Stimulated activated effector memory CD8-positive, alpha-beta T cell treated with anti-CD3 and anti-CD28 coated beads, Interleukin-12 subunit alpha, Interleukin-12 subunit beta, amount 100 ng/mL, for 72 hours (primary cell): Measurements from ENCODE around the gene RHOT2.

Experiments used
- ATAC-seq: fragments of 150-1000 bp; cut with Tn5 transposase; 2 replicates; pipeline ENCODE4 v1.10.0; 2021
- DNase-seq, 2 donors: peaks; one replicate each; pipeline ENCODE4 v3.0.0; 2021 to 2022; ENCODE audit warnings: low spot score in 2 of 2
- H3K27ac Mint-ChIP-seq: one replicate; pipeline ENCODE4 v1.8.0; 2022; ENCODE audit warnings: mild to moderate bottlenecking, mixed read lengths
- H3K36me3 Mint-ChIP-seq: one replicate; pipeline ENCODE4 v1.8.0; 2022; ENCODE audit warnings: mild to moderate bottlenecking, mixed read lengths
- H3K4me1 Mint-ChIP-seq: one replicate; pipeline ENCODE4 v1.8.0; 2022; ENCODE audit warnings: mixed read lengths
- H3K4me3 Mint-ChIP-seq: one replicate; pipeline ENCODE4 v1.8.0; 2022; ENCODE audit warnings: mild to moderate bottlenecking, mixed read lengths
- H3K9me3 Mint-ChIP-seq: one replicate; pipeline ENCODE4 v1.8.0; 2022; ENCODE audit warnings: mixed read lengths

Gene RHOT2

DNA sequence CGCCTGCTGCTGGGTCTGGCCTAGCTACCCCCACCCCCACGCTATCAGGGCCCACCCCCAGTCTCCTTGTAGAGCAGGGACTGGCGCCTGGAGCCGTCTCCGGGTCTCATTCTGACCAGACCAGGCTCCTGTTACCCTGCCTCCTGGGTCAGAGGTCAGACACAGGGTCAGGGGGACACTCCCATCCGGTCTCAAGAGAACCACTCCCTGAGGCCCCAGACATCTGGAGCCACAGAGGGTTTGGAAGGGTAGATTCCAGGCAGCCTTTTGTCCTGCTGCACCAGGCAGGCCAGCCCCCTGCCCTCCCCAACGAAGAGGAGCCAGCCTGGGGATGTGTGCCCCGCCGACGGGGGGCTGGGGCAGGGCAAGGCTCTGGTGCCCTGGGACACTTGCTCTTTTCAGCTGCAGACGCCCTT, 38.1 kb upstream of the RHOT2 start:
- Mint-ChIP-seq H3K27ac (peak overlapping the region; percentile 26), H3K4me3 (no peak overlapping the region), H3K4me1 (peaks cover 9% of the 10 kb centered on the region), H3K9me3 (no peaks in the 10 kb centered on the region), H3K36me3 (peaks cover 32% of the 10 kb centered on the region)
- no peak for DNase-seq
- no peak for ATAC-seq

DNA sequence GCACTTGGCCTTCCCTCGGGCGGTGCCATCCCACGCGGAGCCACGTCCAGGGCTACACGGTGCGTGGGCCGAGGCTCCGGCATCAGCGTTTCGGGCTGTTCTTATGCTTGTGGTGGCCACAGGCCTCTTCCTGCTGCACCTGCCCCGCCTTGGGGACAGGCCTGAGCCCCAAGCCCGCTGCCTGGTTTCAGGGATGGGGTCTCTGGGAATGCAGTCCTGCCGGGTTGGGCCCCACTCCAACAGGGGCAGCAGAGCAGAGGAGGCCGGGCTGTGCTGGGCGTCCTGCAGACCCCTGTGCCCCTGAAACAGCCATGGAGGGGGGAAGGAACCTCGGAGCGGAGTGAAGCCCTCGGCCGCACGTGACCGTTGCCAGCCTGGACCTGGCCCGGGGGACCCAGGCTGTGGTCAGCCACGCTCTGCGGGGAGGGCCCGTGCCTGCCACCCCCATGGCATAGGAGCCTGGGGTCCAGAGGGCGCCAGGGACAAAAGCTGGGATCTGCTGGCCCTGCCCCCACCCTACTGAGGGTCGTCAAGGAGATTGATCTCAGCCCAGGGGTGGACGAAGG, 37.6 kb upstream of the RHOT2 start:
- H3K9me3 Mint-ChIP-seq: no peaks in the 10 kb centered on the region
- H3K4me3 Mint-ChIP-seq: no peak overlapping the region
- peaks cover 12% of the 10 kb centered on the region for H3K4me1 Mint-ChIP-seq
- H3K36me3 Mint-ChIP-seq: peaks cover 32% of the 10 kb centered on the region
- H3K27ac Mint-ChIP-seq: peak overlapping the region; percentile 26
- ATAC-seq: no peak
- no peak for DNase-seq

- H3K4me3 Mint-ChIP-seq: no peak within 1 kb of the TSS
- ATAC-seq: no peak
- peaks cover 12% of the 10 kb centered on the region for H3K4me1 Mint-ChIP-seq
These were observed 37.0 kb upstream of the RHOT2 start, which contains the start of gene WFIKKN1 for GRCh38 chr16:630815-631405. Gene WFIKKN1 (plus strand): TSS chr16:630985. CDS start chr16:631254, 269 bp downstream.

DNA sequence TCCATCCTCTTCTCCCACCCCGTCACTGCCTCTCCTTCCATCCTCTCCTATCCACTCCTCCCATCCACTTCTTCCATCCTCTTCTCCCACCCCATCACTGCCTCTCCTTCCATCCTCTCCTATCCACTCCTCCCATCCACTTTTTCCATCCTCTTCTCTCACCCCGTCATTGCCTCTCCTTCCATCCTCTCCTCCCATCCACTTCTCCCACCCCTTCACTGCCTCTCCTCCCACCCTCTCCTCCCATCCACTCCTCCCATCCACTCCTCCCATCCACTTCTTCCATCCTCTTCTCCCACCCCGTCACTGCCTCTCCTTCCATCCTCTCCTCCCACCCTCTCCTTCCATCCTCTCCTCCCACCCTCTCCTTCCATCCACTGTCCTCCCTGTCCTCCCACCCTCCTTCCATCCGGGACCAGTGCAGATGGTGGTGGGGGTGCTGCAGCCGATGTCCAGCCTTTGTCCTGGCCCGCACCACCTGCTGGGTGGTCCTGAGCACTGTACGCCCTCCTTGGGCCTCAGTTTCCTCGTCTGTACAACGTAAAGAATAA, 36.0 kb upstream of the RHOT2 start:
- DNase-seq: no peak
- ATAC-seq: no peak
- Mint-ChIP-seq H3K9me3 (no peaks in the 10 kb centered on the region), H3K36me3 (peaks cover 37% of the 10 kb centered on the region), H3K27ac (no peak overlapping the region), H3K4me1 (peaks cover 19% of the 10 kb centered on the region), H3K4me3 (no peak overlapping the region)

More at GRCh38 chr16:630815-631405, 37.0 kb upstream of the RHOT2 start, which contains the start of gene WFIKKN1:
- H3K27ac Mint-ChIP-seq: peak within 1 kb of the TSS; percentile 26
- DNase-seq: no peak
- peaks cover 32% of the 10 kb centered on the region for H3K36me3 Mint-ChIP-seq
- H3K9me3 Mint-ChIP-seq: no peaks in the 10 kb centered on the region

DNA sequence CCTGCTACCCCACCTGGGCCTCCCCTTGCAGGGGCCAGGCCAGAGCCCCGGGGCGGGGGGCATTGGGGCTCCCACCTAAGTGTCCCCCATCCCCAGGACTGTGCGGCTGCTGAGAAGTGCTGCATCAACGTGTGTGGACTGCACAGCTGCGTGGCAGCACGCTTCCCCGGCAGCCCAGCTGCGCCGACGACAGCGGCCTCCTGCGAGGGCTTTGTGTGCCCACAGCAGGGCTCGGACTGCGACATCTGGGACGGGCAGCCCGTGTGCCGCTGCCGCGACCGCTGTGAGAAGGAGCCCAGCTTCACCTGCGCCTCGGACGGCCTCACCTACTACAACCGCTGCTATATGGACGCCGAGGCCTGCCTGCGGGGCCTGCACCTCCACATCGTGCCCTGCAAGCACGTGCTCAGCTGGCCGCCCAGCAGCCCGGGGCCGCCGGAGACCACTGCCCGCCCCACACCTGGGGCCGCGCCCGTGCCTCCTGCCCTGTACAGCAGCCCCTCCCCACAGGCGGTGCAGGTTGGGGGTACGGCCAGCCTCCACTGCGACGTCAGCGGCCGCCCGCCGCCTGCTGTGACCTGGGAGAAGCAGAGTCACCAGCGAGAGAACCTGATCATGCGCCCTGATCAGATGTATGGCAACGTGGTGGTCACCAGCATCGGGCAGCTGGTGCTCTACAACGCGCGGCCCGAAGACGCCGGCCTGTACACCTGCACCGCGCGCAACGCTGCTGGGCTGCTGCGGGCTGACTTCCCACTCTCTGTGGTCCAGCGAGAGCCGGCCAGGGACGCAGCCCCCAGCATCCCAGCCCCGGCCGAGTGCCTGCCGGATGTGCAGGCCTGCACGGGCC, 35.2 kb upstream of the RHOT2 start:
- ATAC-seq: no peak
- H3K27ac Mint-ChIP-seq: no peak overlapping the region

DNA sequence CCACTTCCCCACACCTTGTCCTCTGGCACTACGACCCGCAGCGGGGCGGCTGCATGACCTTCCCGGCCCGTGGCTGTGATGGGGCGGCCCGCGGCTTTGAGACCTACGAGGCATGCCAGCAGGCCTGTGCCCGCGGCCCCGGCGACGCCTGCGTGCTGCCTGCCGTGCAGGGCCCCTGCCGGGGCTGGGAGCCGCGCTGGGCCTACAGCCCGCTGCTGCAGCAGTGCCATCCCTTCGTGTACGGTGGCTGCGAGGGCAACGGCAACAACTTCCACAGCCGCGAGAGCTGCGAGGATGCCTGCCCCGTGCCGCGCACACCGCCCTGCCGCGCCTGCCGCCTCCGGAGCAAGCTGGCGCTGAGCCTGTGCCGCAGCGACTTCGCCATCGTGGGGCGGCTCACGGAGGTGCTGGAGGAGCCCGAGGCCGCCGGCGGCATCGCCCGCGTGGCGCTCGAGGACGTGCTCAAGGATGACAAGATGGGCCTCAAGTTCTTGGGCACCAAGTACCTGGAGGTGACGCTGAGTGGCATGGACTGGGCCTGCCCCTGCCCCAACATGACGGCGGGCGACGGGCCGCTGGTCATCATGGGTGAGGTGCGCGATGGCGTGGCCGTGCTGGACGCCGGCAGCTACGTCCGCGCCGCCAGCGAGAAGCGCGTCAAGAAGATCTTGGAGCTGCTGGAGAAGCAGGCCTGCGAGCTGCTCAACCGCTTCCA, 34.4 kb upstream of the RHOT2 start:
- Mint-ChIP-seq H3K36me3 (peaks cover 36% of the 10 kb centered on the region), H3K27ac (no peak overlapping the region), H3K9me3 (no peaks in the 10 kb centered on the region), H3K4me3 (peak overlapping the region; percentile 92), H3K4me1 (peaks cover 19% of the 10 kb centered on the region)
- DNase-seq (no peak), ATAC-seq (no peak)

More for the DNA sequence above, 35.2 kb upstream of the RHOT2 start:
- Mint-ChIP-seq H3K4me1 (peaks cover 19% of the 10 kb centered on the region), H3K36me3 (peaks cover 40% of the 10 kb centered on the region), H3K4me3 (no peak overlapping the region), H3K9me3 (no peaks in the 10 kb centered on the region)
- DNase-seq: no peak

DNA sequence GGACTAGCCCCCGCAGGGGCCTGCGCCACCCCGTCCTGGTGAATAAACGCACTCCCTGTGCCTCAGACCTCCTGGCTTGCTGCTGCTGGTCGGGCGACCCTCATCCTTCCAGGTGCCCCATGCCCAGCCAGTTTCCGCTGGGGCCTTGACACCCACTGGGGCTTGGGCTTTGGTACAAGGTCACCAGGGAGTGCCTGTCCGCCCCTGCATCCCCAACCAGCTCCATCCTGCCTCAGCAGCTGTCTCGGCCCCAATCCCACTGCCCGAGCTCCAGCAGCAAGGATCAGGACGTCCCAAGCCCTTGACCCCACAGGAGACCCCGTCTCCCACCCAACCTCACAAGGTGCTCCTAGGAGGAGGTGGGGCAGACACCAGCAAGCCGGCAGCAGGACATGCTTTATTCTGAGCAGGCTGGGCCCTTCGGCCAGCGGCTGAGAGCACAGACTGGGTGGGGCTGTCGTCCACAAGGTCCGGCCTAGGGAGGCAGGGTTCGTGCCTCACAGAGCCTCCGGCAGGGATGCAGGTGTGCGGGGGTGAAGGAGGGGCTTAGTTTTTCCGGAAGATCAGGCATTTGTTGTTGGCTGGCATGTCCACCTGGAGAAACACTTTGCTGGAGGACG, 33.8 kb upstream of the RHOT2 start:
- ATAC-seq (no peak), DNase-seq (no peak)
- Mint-ChIP-seq H3K4me3 (peak overlapping the region; percentile 92), H3K36me3 (peaks cover 36% of the 10 kb centered on the region), H3K9me3 (no peaks in the 10 kb centered on the region), H3K4me1 (peaks cover 19% of the 10 kb centered on the region), H3K27ac (peak overlapping the region; percentile 72)

- no peak for ATAC-seq
- Mint-ChIP-seq H3K4me1 (peaks cover 19% of the 10 kb centered on the region), H3K36me3 (peaks cover 36% of the 10 kb centered on the region), H3K9me3 (no peaks in the 10 kb centered on the region), H3K27ac (peak overlapping the region; percentile 72), H3K4me3 (peak overlapping the region; percentile 92)
- no peak for DNase-seq
These were observed 32.9 kb upstream of the RHOT2 start for GRCh38 chr16:634996-635395.

DNA sequence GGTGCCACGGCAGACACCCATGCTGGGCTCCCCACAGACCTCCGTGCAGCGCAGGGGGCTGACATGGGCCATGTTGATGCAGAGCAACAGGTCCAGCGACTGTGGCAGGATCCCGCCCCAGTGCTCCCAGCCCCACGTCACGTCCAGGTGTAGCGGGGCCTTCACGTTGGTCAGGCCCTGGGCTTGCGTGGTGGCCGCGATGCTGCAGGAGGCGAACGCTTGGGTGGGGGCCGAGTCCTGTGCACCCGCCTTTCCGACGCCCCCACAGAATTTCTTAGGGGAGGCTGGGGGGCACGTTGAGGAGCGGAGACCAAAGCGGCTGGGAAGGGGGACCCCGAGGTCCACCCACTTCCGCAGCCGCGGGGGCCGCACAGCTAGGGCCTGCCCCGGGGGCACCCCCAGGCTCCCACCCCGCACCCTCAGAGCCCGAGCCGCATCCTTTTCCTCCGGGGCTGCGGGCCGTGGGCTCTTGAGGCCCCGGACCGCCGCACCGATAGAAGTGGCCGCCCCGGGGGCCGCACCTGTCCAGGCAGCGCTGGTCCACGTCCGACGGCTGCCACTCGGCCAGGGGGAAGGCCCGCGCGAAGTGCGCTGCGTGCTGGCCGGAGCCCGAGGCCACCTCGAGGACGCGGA, 32.2 kb upstream of the RHOT2 start:
- Mint-ChIP-seq H3K4me1 (peaks cover 19% of the 10 kb centered on the region), H3K4me3 (peak overlapping the region; percentile 92), H3K27ac (peak overlapping the region; percentile 100), H3K36me3 (peaks cover 36% of the 10 kb centered on the region), H3K9me3 (no peaks in the 10 kb centered on the region)
- ATAC-seq: peak; percentile 0
- DNase-seq: peak in 1 of 2 donors; percentile 69

DNA sequence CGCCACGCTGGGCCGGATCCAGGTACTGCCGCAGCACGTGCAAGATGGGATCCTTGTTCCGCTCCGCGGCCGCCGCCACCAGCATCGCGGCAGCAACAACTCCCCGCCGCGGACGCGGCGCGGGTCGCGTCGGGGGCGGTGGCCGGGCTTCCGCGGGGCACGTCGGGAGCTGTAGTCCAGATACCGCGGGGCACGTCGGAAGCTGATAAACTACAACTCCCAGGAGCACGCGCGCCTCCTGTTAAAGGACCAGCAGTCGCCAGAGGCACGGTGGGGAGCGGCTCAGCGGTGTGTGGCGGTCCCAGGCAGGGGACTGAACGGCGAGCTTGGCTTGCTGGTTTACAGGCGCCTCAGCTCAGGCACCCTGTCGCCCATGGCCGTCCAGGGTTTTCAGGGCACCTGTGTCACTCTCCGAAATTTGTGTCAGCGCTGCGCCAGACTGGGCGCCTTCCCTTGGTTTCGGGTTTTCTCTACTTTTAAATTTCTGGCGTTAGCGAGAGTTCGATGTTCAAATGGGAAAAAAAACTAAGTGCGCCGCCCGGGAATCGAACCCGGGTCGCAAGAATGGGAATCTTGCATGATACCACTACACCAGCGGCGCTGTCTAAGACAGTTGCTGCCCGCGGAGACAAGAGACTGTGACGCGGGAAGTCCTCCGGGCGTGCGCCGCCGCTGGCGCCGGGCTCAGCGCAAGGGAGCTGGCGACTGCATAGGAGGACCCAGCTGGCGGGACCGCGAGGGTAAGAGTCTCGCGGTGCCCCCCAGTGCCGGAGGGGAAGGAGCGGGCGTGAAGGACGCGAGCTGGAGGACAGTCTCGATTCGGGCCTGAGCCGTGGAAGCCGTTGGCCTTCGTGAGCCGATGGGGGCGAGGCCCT, 31.5 kb upstream of the RHOT2 start, which contains the start of gene METTL26:
METTL26 (minus strand) TSS at position 100 of the 875 bp plus-strand sequence; CDS start at position 85, 15 bp downstream.
- ATAC-seq (peak; percentile 92), DNase-seq (peak; percentile 93 to 99)
- Mint-ChIP-seq H3K4me3 (peak within 1 kb of the TSS; percentile 92), H3K36me3 (peaks cover 33% of the 10 kb centered on the region), H3K4me1 (peaks cover 19% of the 10 kb centered on the region), H3K9me3 (no peaks in the 10 kb centered on the region), H3K27ac (peak within 1 kb of the TSS; percentile 100)

- H3K36me3 Mint-ChIP-seq: peaks cover 24% of the 10 kb centered on the region
- no peaks in the 10 kb centered on the region for H3K9me3 Mint-ChIP-seq
These were observed 30.6 kb upstream of the RHOT2 start for GRCh38 chr16:637081-638018.

DNA sequence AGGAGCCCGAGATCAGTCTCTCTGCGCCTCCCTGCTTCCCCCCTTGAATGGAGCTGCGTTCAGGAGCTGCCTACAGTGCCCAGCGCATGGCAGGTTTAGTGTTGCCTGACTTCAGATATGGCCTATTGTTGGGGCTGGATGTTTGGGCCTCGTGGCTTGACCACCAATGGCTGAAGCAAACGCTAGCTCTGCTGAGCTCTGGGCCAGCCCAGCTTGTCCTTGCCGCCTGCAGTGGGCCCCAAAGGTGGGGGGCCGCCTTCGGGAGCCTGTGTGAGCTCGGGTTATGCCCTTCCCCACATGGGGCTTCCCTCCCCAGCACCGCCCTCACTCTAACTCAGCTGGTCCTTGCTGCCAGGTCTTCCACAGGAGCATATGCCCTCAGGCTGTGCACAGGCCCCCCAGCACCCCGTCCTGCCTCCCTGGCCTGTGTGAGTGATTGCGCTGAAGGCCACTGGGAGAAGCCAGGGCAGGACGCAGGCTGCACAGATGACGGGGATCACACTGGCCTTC, 29.8 kb upstream of the RHOT2 start:
- H3K9me3 Mint-ChIP-seq: no peaks in the 10 kb centered on the region
- H3K4me1 Mint-ChIP-seq: peaks cover 19% of the 10 kb centered on the region
- H3K4me3 Mint-ChIP-seq: no peak overlapping the region
- no peak for ATAC-seq
- H3K36me3 Mint-ChIP-seq: peaks cover 22% of the 10 kb centered on the region
- no peak for DNase-seq
- peak overlapping the region; percentile 26 for H3K27ac Mint-ChIP-seq

More at GRCh38 chr16:637081-638018, 30.6 kb upstream of the RHOT2 start:
- DNase-seq (no peak), ATAC-seq (peak; percentile 0)
- peaks cover 19% of the 10 kb centered on the region for H3K4me1 Mint-ChIP-seq
- peak overlapping the region; percentile 92 for H3K4me3 Mint-ChIP-seq
- peak overlapping the region; percentile 100 for H3K27ac Mint-ChIP-seq
